Measurements from ENCODE around the gene OSBPL8. TPM values are rescaled to one million over a fixed set of nuclear protein-coding genes. Genes with fewer than 3 reads are reported as not detected.
A peak's percentile ranks its signal among the peaks of the same experiment; 100 is the strongest.

OSBPL8 gene
- total and polyA plus RNA-seq, 2 experiments from 2014 or later = 64.4 to 73.4 TPM

DNA sequence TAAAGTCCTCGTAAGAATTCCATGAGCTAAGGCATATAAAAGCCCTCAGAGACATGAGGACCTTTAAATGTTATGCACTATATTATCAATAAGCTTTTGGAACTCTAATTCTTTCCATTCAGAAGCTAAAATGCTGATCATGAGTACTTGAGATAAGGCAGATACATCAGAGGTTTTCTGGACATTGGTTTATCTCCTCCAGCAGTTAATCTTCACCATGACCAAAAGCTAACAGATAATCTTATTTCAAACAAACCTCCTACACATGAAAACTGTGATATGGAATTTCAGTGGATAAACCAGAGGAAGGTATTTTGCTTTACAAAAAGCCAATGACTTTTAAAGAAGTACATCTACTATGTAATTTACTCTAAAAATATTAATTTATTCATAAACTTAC lies 113.5 kb downstream of the OSBPL8 start:
- Histone ChIP-seq H3K27ac (no peak overlapping the region), H3K4me2 (ENCODE audit: unreplicated experiment) (no peak overlapping the region), H3K4me3 (no peak overlapping the region), H3K36me3 (ENCODE audit: low read depth) (no peaks in the 10 kb centered on the region), H4K20me1 (ENCODE audit: insufficient read depth) (no peaks in the 10 kb centered on the region), H3K27me3 (replicated peaks; ENCODE audit: insufficient read depth) (no peaks in the 10 kb centered on the region), H3F3A (ENCODE audit: insufficient read depth) (peaks cover 36% of the 10 kb centered on the region), H3K4me1 (ENCODE audit: insufficient read depth) (peaks cover 39% of the 10 kb centered on the region), H3K79me2 (ENCODE audit: insufficient read depth) (peaks cover 78% of the 10 kb centered on the region), H3K9me2 (ENCODE audit: insufficient read depth) (no peaks in the 10 kb centered on the region), H3K9me3 (ENCODE audit: low read depth) (no peaks in the 10 kb centered on the region), H3K9ac (no peak overlapping the region), H2AFZ (no peak overlapping the region)
- WGBS, 2 experiments (ENCODE audit: low coverage in 1 of 2, low lambda C conversion rate in 2 of 2, missing lambda C conversion rate in 2 of 2) = 93 to 100% methylated on average over 1 of the region's 1 CpG
- DNase-seq = no peak
- TF ChIP-seq EZH2phosphoT487 (IDR thresholded peaks at IDR 0.05; ENCODE audit: insufficient read depth, low read depth) = no peak
- in situ Hi-C loops (cut with MboI) = no loop called here

DNA sequence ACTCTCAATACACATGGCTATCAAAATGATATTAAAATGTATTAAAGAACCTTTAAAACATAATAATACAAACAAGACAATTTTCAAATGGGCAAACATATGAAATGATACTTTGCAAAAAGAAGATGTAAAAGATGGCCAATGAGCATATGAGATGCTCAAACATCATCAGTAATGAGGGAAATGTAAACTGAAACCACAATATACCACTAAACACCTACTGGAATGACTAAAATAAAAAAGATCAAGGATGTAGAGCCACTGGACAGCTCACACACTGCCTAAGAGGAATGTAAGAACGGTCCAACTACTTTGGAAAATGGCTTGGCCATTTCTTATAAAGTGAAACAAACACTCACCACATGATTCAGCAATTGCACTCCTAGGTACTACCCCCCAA lies 114.1 kb downstream of the OSBPL8 start:
- peaks cover 36% of the 10 kb centered on the region for H3F3A ChIP-seq (ENCODE audit: insufficient read depth)
- DNase-seq = peak; percentile 30
- no peaks in the 10 kb centered on the region for H3K9me3 ChIP-seq (ENCODE audit: low read depth)
- H3K36me3 ChIP-seq (ENCODE audit: low read depth) = no peaks in the 10 kb centered on the region
- H3K79me2 ChIP-seq (ENCODE audit: insufficient read depth) = peaks cover 83% of the 10 kb centered on the region
- H3K27me3 ChIP-seq (replicated peaks; ENCODE audit: insufficient read depth) = no peaks in the 10 kb centered on the region
- TF ChIP-seq EZH2phosphoT487 (IDR thresholded peaks at IDR 0.05; ENCODE audit: insufficient read depth, low read depth) (no peak), EZH2 (IDR thresholded peaks at IDR 0.05; ENCODE audit: insufficient read depth, poor library complexity, severe bottlenecking) (no peak)
- in situ Hi-C loops (cut with MboI) = no loop called here
- H2AFZ ChIP-seq = no peak overlapping the region
- no peaks in the 10 kb centered on the region for H4K20me1 ChIP-seq (ENCODE audit: insufficient read depth)
- no peak overlapping the region for H3K4me3 ChIP-seq
- WGBS, 2 experiments (ENCODE audit: low coverage in 1 of 2, low lambda C conversion rate in 2 of 2, missing lambda C conversion rate in 2 of 2) = 72 to 73% methylated on average over 1 of the region's 1 CpG
- peaks cover 34% of the 10 kb centered on the region for H3K4me1 ChIP-seq (ENCODE audit: insufficient read depth)
- peak overlapping the region; percentile 12; the same call in 1 of the 2 replicates for H3K27ac ChIP-seq
- H3K4me2 ChIP-seq (ENCODE audit: unreplicated experiment) = no peak overlapping the region
- H3K9me2 ChIP-seq (ENCODE audit: insufficient read depth) = no peaks in the 10 kb centered on the region
- no peak overlapping the region for H3K9ac ChIP-seq

DNA sequence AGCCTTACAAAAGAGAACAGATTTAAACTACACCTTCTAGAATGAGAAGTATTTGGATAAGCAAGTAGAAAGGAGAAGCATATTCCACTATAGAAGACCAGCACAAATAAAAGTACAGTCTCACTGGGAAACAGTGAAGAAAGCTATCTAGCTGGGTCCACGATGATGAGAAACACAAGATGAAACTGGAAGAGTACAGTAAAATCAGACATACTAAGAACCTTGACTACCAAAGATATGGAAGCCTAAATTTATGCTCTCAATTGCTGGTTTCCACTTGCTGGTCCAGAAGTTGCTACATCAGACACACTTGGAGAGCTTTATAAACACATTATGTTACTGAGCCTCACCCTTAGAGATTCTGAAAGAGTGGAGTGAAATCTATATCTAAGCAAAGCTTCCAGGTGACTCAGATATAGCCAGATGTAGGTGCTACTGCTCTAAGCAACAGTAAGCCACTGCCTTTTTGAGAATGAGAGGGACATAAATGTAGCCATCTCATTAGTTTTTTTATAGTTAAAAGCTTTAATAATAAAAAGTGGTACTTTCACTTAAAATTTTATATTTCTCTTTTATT lies 115.1 kb downstream of the OSBPL8 start:
- Histone ChIP-seq H4K20me1 (ENCODE audit: insufficient read depth) (no peaks in the 10 kb centered on the region), H3K36me3 (ENCODE audit: low read depth) (no peaks in the 10 kb centered on the region), H3K4me3 (no peak overlapping the region), H3K79me2 (ENCODE audit: insufficient read depth) (peaks cover 93% of the 10 kb centered on the region), H3K27me3 (replicated peaks; ENCODE audit: insufficient read depth) (no peaks in the 10 kb centered on the region), H3K4me1 (ENCODE audit: insufficient read depth) (peaks cover 27% of the 10 kb centered on the region), H3K9me3 (ENCODE audit: low read depth) (no peaks in the 10 kb centered on the region), H2AFZ (no peak overlapping the region), H3K4me2 (ENCODE audit: unreplicated experiment) (no peak overlapping the region), H3K9ac (no peak overlapping the region), H3K27ac (peak overlapping the region; percentile 1; the same call in 1 of the 2 replicates), H3K9me2 (ENCODE audit: insufficient read depth) (no peaks in the 10 kb centered on the region), H3F3A (ENCODE audit: insufficient read depth) (peaks cover 29% of the 10 kb centered on the region)
- in situ Hi-C loops (cut with MboI) = no loop called here
- no peak for TF ChIP-seq EZH2phosphoT487 (IDR thresholded peaks at IDR 0.05; ENCODE audit: insufficient read depth, low read depth)
- WGBS, 2 experiments (ENCODE audit: low coverage in 1 of 2, low lambda C conversion rate in 2 of 2, missing lambda C conversion rate in 2 of 2) = 56 to 82% methylated on average over 1 of the region's 1 CpG
- peak; percentile 38 for DNase-seq

- H3K27me3 ChIP-seq (replicated peaks; ENCODE audit: insufficient read depth) = no peaks in the 10 kb centered on the region
- no peaks in the 10 kb centered on the region for H4K20me1 ChIP-seq (ENCODE audit: insufficient read depth)
- no peak overlapping the region for H3K27ac ChIP-seq
- TF ChIP-seq EZH2phosphoT487 (IDR thresholded peaks at IDR 0.05; ENCODE audit: insufficient read depth, low read depth) (no peak), EZH2 (IDR thresholded peaks at IDR 0.05; ENCODE audit: insufficient read depth, poor library complexity, severe bottlenecking) (no peak)
- H3K4me3 ChIP-seq = no peak overlapping the region
- 87 to 90% methylated on average over 3 of the region's 3 CpGs for WGBS, 2 experiments (ENCODE audit: low coverage in 1 of 2, low lambda C conversion rate in 2 of 2, missing lambda C conversion rate in 2 of 2)
- H3K9me3 ChIP-seq (ENCODE audit: low read depth) = no peaks in the 10 kb centered on the region
- H3K4me1 ChIP-seq (ENCODE audit: insufficient read depth) = peaks cover 27% of the 10 kb centered on the region
- no peaks in the 10 kb centered on the region for H3K9me2 ChIP-seq (ENCODE audit: insufficient read depth)
- H3K79me2 ChIP-seq (ENCODE audit: insufficient read depth) = peaks cover 94% of the 10 kb centered on the region
- in situ Hi-C loops (cut with MboI) = no loop called here
- no peak overlapping the region for H3K9ac ChIP-seq
- DNase-seq = no peak
- no peak overlapping the region for H2AFZ ChIP-seq
- H3F3A ChIP-seq (ENCODE audit: insufficient read depth) = peaks cover 17% of the 10 kb centered on the region; the same call in 1 of the 2 replicates
- H3K36me3 ChIP-seq (ENCODE audit: low read depth) = no peaks in the 10 kb centered on the region
- no peak overlapping the region for H3K4me2 ChIP-seq (ENCODE audit: unreplicated experiment)
Observed at GRCh38 chr12:76441016-76441415, 118.6 kb downstream of the OSBPL8 start.

DNA sequence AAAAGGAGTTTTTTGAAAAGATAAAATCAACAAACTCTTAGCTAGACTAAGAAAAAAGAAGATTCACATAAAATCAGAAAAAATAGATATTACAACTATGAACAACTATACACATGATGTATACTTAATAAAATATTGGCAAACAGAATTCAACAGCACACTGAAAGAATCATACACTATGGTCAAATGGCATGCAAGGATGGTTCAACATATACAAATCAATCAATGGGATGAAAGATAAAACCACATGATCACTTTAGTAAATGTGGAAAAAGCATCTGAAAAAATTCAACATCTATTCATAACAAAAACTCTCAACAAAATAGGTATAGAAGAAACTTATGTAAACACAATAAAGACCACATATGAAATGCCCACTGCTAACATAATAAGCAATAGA lies 126.8 kb downstream of the OSBPL8 start:
- Histone ChIP-seq H3K9me3 (ENCODE audit: low read depth) (no peaks in the 10 kb centered on the region), H2AFZ (no peak overlapping the region), H3K9ac (no peak overlapping the region), H3F3A (ENCODE audit: insufficient read depth) (no peaks in the 10 kb centered on the region), H3K4me1 (ENCODE audit: insufficient read depth) (no peaks in the 10 kb centered on the region), H3K9me2 (ENCODE audit: insufficient read depth) (no peaks in the 10 kb centered on the region), H4K20me1 (ENCODE audit: insufficient read depth) (no peaks in the 10 kb centered on the region), H3K36me3 (ENCODE audit: low read depth) (no peaks in the 10 kb centered on the region), H3K27ac (no peak overlapping the region), H3K4me3 (no peak overlapping the region), H3K27me3 (replicated peaks; ENCODE audit: insufficient read depth) (no peaks in the 10 kb centered on the region), H3K79me2 (ENCODE audit: insufficient read depth) (peaks cover 98% of the 10 kb centered on the region), H3K4me2 (ENCODE audit: unreplicated experiment) (no peak overlapping the region)
- no peak for DNase-seq
- TF ChIP-seq EZH2 (IDR thresholded peaks at IDR 0.05; ENCODE audit: insufficient read depth, poor library complexity, severe bottlenecking) (no peak), EZH2phosphoT487 (IDR thresholded peaks at IDR 0.05; ENCODE audit: insufficient read depth, low read depth) (no peak)
- in situ Hi-C loops (cut with MboI) = no loop called here
